NCI-H2227 (cell line): ENCODE results near the gene VEGFD.

Source experiments
- DNase-seq: peaks from one replicate; lab custom pipeline; 2025; ENCODE audit not compliant: unreplicated experiment; lab: John Stamatoyannopoulos, UW

The VEGFD gene

DNA sequence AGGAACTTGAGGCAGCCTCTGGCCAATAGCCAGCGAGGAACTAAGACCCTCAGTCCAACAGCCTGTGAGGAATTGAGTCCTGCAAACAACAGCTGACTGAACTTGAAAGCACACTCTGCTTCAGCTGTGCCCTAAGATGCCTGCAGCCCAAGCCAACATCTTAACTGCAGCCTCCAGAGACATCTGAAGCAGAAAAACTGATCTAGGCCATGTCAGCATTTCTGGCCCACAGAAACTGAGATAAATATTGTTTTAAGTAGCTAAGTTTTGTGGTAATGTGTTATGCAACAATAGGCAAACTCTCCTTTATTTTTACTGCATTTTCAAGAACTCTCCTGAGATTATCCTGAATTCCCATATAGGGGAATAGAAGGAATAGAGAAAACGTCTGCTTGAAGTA lies 24.5 kb downstream of the VEGFD start:
- no peak for DNase-seq

DNA sequence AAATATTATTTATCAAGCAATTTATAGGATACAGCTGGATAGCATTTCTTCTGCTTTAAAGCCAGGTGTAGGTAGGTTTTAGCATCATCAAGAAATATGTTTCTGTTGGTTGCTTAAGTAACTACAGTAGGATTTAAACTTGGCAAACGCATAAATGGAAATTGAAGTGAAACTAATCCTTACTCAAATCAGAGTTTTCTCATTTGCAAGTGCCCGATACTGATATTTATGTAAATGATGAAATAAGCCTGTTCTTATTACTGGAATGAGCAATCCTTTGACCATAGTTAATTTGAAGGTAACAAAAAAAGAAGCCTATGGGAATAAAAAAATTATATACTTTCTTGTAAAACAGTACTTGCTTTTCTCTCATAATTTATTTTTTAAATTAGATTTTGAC lies 25.7 kb downstream of the VEGFD start:
- no peak for DNase-seq

DNA sequence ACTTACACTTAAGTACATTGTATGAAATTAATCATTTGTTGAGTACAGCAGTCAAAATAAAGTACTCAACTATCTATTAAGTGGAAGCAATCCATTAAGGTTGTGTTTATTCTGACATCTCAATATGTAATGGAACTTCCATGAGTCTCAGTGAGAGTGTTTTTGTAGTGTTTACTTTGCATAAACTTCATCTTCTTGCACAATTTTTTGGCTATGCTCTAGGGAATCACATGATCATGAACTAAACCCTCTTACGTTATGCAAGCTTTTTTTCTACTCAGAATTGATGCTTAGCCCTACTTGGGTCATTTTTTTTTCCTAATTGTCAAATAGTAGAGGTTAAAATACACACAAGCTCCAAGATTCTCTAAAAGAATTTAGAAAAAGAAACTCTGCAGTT lies 27.8 kb downstream of the VEGFD start:
- DNase-seq = no peak

GRCh38 chrX:15350329-15350996 lies 33.8 kb downstream of the VEGFD start:
- peak; percentile 4 for DNase-seq

- DNase-seq = peak; percentile 82
Measured at GRCh38 chrX:15349046-15349445, 35.2 kb downstream of the VEGFD start.

GRCh38 chrX:15345976-15346375 lies 38.2 kb downstream of the VEGFD start:
- DNase-seq = no peak

- DNase-seq = no peak
Measured at GRCh38 chrX:15344106-15344505, 40.1 kb downstream of the VEGFD start.

DNA sequence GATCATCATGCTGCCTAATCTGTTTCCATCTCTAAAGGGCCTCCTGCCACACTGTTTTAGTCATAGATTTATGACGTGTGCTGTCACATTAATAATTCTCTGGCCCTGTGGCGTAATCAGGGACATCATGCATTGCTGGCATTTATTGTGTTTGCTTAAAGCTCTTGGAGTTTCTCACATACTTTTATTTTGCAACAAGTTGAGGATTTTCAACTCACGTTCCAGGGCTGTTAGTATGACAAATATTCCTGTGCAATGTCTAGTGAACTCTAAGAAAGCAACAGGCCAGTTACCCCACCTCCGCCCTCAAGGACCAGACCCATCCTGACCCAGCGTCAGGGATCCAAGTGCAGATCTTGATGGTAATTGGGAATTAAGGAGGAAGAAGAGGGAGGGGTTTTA lies 41.1 kb downstream of the VEGFD start:
- DNase-seq = no peak

DNA sequence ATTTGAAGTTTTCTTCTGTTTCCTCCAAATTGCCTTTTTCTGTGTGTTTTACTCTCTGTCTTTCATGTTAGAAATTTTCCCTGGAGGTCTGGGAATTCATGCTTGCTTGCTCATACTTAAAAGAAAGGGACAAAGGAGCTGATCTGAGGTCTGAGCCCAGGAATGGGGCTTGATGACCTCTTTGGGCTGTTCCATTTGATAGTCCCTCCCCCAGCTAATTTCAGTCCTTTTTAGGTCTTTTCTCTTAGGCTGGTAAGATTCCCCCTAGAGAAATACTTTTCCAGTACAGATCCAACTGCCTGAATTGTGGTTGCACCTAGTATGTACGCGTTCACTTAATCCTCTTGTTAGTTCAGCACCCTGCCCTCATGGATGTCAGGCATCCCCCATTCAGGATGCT lies 43.3 kb downstream of the VEGFD start:
- DNase-seq = no peak

- DNase-seq = peak; percentile 62
Measured at GRCh38 chrX:15336023-15336413, 48.2 kb downstream of the VEGFD start.

- peak; percentile 99 for DNase-seq
Measured at GRCh38 chrX:15335135-15336022, 48.8 kb downstream of the VEGFD start, which contains the start of gene PIGA. Gene PIGA, minus strand, starts transcription at chrX:15335523. Its CDS starts 3,593 bp downstream, at chrX:15331930.

DNA sequence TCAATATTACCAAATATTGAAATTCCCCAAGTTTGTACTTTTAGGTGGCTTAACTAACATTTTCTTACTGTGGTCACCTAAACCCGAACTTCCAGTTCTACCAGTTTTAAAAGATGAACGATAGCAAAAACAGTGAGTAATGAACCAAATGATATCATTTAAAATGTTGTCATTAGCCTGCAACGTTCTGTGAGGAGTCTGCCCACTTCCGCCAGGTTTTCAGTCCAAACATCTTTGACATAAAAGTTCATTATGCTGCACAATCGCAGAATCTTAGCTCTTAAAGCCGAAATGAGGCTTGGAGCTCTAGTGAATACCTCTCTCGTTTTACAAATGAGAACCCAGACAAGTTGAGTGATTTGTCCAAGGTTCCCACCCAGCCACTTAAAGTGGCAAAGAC lies 49.7 kb downstream of the VEGFD start:
- DNase-seq = peak; percentile 25

GRCh38 chrX:15328821-15329220 lies 55.4 kb downstream of the VEGFD start:
- no peak for DNase-seq

DNA sequence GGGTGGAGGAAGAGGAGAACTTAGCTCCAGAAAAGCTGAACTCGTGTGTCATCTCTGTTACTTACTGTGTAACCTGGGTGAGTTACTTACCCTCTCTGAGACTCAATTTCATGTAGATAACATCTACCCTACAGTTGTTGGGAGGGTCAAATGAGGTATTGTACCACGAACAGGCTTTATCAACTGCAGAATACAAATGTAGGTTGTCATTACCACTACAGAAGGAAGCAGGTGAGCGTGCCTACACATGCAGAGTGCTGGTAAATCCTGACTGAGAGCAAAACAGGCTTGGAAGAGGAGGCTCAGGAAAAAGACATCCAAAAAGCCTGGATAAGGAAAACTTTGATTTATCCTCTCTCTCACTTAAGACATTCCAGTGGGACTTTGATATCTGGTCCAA lies 56.1 kb downstream of the VEGFD start:
- DNase-seq = no peak

- no peak for DNase-seq
Measured at GRCh38 chrX:15322472-15322871, 61.7 kb downstream of the VEGFD start.

DNA sequence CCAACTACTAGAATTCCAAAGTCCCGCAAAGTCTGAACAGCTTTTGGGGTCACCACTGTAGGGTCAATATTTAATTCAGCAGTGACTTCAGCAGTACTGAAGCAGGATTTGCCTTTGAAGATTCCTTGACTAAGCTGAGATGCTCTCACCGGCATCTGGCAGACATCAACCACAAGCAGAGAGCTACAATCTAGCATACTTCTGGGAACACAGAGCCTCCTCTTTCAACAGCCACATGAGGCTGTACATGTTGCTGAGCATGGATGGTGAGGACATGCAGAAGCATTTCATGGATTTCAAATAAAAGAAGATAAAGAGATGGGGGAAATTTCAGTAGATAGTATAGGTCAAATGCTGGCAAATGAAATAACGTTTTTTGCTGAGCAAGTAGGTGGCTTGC lies 62.1 kb downstream of the VEGFD start:
- no peak for DNase-seq

DNA sequence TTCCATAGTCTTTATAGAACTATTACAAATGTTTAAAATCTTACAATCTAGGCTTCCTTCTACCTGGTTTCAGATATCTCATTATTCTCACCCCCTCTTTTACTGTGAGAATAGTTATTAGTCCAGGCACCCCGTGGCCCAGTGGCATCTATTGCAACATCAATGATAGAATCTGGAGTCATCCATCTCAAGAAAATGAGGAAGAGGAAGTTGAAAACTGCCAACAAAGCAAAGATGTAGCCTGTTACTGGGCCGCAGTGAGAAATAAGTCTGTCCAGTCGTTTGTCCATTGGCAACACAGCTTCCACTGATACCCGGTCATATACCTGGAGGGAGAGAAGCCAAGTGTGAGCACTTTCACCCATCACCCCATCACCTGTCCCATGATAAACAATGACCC lies 62.8 kb downstream of the VEGFD start:
- DNase-seq = no peak

DNA sequence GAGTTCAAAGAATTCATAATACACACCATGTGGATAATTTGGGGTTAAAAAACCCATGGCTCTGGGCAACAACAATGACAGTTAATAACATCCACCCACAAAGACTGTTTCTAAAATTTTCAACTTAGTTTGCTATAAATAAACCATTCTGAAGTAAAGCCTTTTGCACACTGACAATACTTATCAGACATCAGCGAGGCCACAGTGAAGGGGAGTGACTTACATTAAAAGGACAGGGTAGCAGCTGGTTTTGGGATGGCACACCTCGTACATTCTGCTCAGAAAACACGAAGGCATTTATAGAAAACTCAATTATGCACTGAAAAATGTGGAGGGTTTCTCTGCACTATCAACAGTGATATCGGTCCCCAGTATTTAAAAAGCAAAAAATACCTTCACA lies 63.9 kb downstream of the VEGFD start:
- no peak for DNase-seq

DNA sequence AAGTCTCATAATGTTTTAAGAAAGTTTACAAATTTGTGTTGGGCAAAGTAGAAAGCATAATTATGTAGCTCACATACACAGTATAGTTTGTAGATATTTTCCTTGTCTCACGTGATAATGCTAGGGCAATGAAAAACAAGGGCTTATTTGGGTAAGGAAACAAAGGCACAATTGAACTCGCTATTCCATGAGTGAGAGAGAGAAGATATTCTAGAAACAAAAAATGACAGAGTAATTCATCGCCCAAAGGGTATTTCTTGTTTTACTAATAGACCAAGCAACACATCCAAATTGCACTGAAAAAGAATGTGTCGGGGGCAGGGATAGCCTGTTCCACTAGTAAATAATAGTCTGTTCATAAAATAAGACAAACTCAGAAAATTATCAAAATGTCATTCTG lies 65.1 kb downstream of the VEGFD start:
- DNase-seq = no peak

GRCh38 chrX:15315509-15315908 lies 68.7 kb downstream of the VEGFD start, which contains the start of gene ASB11:
Gene ASB11, minus strand, starts transcription at chrX:15315640. Its CDS starts 35 bp downstream, at chrX:15315605.
- no peak for DNase-seq

DNA sequence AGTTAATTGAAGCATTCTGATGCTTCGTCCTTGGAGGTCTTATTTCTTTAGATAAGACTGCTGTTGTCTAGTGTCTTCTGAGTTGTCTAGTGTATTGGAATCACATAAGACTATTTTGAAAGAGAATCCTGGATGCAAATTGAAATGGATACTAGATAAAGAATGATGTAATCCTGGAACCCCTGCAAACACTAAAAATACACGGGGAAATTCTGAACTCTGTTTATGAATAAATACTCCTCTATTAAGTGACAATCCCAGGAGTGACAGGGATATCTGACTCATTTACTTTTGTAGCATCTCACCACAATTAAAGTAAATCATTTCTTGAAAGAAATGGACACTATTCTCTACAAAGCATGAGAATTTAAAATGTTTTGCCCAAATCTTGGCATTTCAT lies 69.7 kb downstream of the VEGFD start:
- no peak for DNase-seq

GRCh38 chrX:15311119-15311518 lies 73.1 kb downstream of the VEGFD start:
- no peak for DNase-seq
